ENCODE data around the gene ZFHX3.

ZFHX3 gene

GRCh38 chr16:72850021-72850420 is 197.9 kb downstream of the ZFHX3 start:
- no peak for ATAC-seq (replicated peaks)
- Mint-ChIP-seq H3K27ac (no peak overlapping the region), H3K4me3 (no peak overlapping the region), H3K4me1 (peaks cover 21 to 34% of the 10 kb centered on the region in 2 donors), H3K36me3 (peaks cover 0 to 2% of the 10 kb centered on the region in 2 donors), H3K27me3 (peaks cover 19 to 35% of the 10 kb centered on the region in 2 donors), H3K9me3 (no peaks in the 10 kb centered on the region)
- DNase-seq, result no peak

- no peak overlapping the region for H3K27ac Mint-ChIP-seq
Observed at GRCh38 chr16:72848759-72849664, 198.9 kb downstream of the ZFHX3 start.

GRCh38 chr16:72848028-72848400 is 199.9 kb downstream of the ZFHX3 start:
- Mint-ChIP-seq H3K4me1 (peaks cover 16 to 32% of the 10 kb centered on the region in 2 donors), H3K36me3 (peaks cover 0 to 2% of the 10 kb centered on the region in 2 donors), H3K27ac (no peak overlapping the region), H3K9me3 (no peaks in the 10 kb centered on the region), H3K27me3 (peaks cover 27 to 35% of the 10 kb centered on the region in 2 donors), H3K4me3 (no peak overlapping the region)
- DNase-seq (no peak), ATAC-seq (replicated peaks) (no peak)

More at GRCh38 chr16:72848759-72849664, 198.9 kb downstream of the ZFHX3 start:
- peaks cover 21 to 40% of the 10 kb centered on the region in 2 donors for H3K4me1 Mint-ChIP-seq
- no peak for ATAC-seq (replicated peaks)
- H3K36me3 Mint-ChIP-seq, result peaks cover 0 to 2% of the 10 kb centered on the region in 2 donors
- no peaks in the 10 kb centered on the region for H3K9me3 Mint-ChIP-seq
- no peak for DNase-seq
- H3K27me3 Mint-ChIP-seq, result peaks cover 23 to 35% of the 10 kb centered on the region in 2 donors
- H3K4me3 Mint-ChIP-seq, result no peak overlapping the region

- ATAC-seq (replicated peaks), result peak; percentile 76 to 78
- peaks cover 27 to 41% of the 10 kb centered on the region in 2 donors for H3K27me3 Mint-ChIP-seq
- no peaks in the 10 kb centered on the region for H3K9me3 Mint-ChIP-seq
- peaks cover 0 to 2% of the 10 kb centered on the region in 2 donors for H3K36me3 Mint-ChIP-seq
- peaks cover 16 to 31% of the 10 kb centered on the region in 2 donors for H3K4me1 Mint-ChIP-seq
- H3K4me3 Mint-ChIP-seq, result no peak overlapping the region
- DNase-seq, result peak; percentile 6
- H3K27ac Mint-ChIP-seq, result no peak overlapping the region
Observed at GRCh38 chr16:72847187-72848027, 200.5 kb downstream of the ZFHX3 start.

- Mint-ChIP-seq H3K36me3 (peaks cover 0 to 2% of the 10 kb centered on the region in 2 donors), H3K4me1 (peaks cover 16 to 31% of the 10 kb centered on the region in 2 donors), H3K4me3 (no peak overlapping the region), H3K27me3 (peaks cover 27 to 45% of the 10 kb centered on the region in 2 donors), H3K9me3 (no peaks in the 10 kb centered on the region), H3K27ac (no peak overlapping the region)
- DNase-seq, result no peak
- ATAC-seq (replicated peaks), result no peak
Observed at GRCh38 chr16:72846594-72846993, 201.3 kb downstream of the ZFHX3 start.

- DNase-seq (no peak), ATAC-seq (replicated peaks) (no peak)
- H3K9me3 Mint-ChIP-seq, result no peaks in the 10 kb centered on the region
- peaks cover 20 to 32% of the 10 kb centered on the region in 2 donors for H3K4me1 Mint-ChIP-seq
- no peak overlapping the region for H3K4me3 Mint-ChIP-seq
- H3K36me3 Mint-ChIP-seq, result peaks cover 0 to 2% of the 10 kb centered on the region in 2 donors
- H3K27ac Mint-ChIP-seq, result no peak overlapping the region
- H3K27me3 Mint-ChIP-seq, result peaks cover 27 to 45% of the 10 kb centered on the region in 2 donors
Observed at GRCh38 chr16:72845322-72846020, 202.5 kb downstream of the ZFHX3 start.

GRCh38 chr16:72844225-72844920 is 203.6 kb downstream of the ZFHX3 start:
- ATAC-seq (replicated peaks) (peak; percentile 51 to 56), DNase-seq (no peak)
- peaks cover 0 to 2% of the 10 kb centered on the region in 2 donors for H3K36me3 Mint-ChIP-seq
- no peaks in the 10 kb centered on the region for H3K9me3 Mint-ChIP-seq
- peaks cover 22 to 37% of the 10 kb centered on the region in 2 donors for H3K4me1 Mint-ChIP-seq
- peak overlapping the region in 1 of 2 donors; percentile 12 for H3K4me3 Mint-ChIP-seq
- H3K27me3 Mint-ChIP-seq, result peaks cover 23 to 45% of the 10 kb centered on the region in 2 donors
- peak overlapping the region; percentile 27 for H3K27ac Mint-ChIP-seq

GRCh38 chr16:72841506-72841905 is 206.4 kb downstream of the ZFHX3 start:
- Mint-ChIP-seq H3K36me3 (peaks cover 0 to 2% of the 10 kb centered on the region in 2 donors), H3K27ac (no peak overlapping the region)

GRCh38 chr16:72840631-72841381 is 207.1 kb downstream of the ZFHX3 start:
- DNase-seq (no peak), ATAC-seq (replicated peaks) (peak; percentile 63 to 73)
- H3K27me3 Mint-ChIP-seq, result peaks cover 13 to 16% of the 10 kb centered on the region in 2 donors
- no peaks in the 10 kb centered on the region for H3K9me3 Mint-ChIP-seq
- H3K4me3 Mint-ChIP-seq, result no peak overlapping the region
- no peaks in the 10 kb centered on the region for H3K36me3 Mint-ChIP-seq
- H3K4me1 Mint-ChIP-seq, result peaks cover 16 to 24% of the 10 kb centered on the region in 2 donors
- no peak overlapping the region for H3K27ac Mint-ChIP-seq

More at GRCh38 chr16:72841506-72841905, 206.4 kb downstream of the ZFHX3 start:
- peaks cover 20 to 31% of the 10 kb centered on the region in 2 donors for H3K4me1 Mint-ChIP-seq
- DNase-seq (no peak), ATAC-seq (replicated peaks) (no peak)
- peaks cover 19 to 23% of the 10 kb centered on the region in 2 donors for H3K27me3 Mint-ChIP-seq
- no peaks in the 10 kb centered on the region for H3K9me3 Mint-ChIP-seq
- no peak overlapping the region for H3K4me3 Mint-ChIP-seq

- H3K27ac Mint-ChIP-seq, result no peak overlapping the region
- H3K27me3 Mint-ChIP-seq, result peaks cover 4 to 10% of the 10 kb centered on the region in 2 donors
- DNase-seq, result no peak
- no peaks in the 10 kb centered on the region for H3K9me3 Mint-ChIP-seq
- ATAC-seq (replicated peaks), result no peak
- no peak overlapping the region for H3K4me3 Mint-ChIP-seq
- H3K4me1 Mint-ChIP-seq, result peaks cover 6 to 14% of the 10 kb centered on the region in 2 donors
- no peaks in the 10 kb centered on the region for H3K36me3 Mint-ChIP-seq
Observed at GRCh38 chr16:72838951-72839350, 209.0 kb downstream of the ZFHX3 start.

GRCh38 chr16:72838586-72838910 is 209.4 kb downstream of the ZFHX3 start:
- H3K9me3 Mint-ChIP-seq, result no peaks in the 10 kb centered on the region
- H3K27ac Mint-ChIP-seq, result no peak overlapping the region
- DNase-seq, result no peak
- ATAC-seq (replicated peaks), result no peak
- H3K4me1 Mint-ChIP-seq, result peaks cover 6 to 12% of the 10 kb centered on the region in 2 donors
- no peak overlapping the region for H3K4me3 Mint-ChIP-seq
- H3K36me3 Mint-ChIP-seq, result no peaks in the 10 kb centered on the region
- H3K27me3 Mint-ChIP-seq, result peaks cover 0 to 10% of the 10 kb centered on the region in 2 donors

- ATAC-seq (replicated peaks), result no peak
- peaks cover 0 to 10% of the 10 kb centered on the region in 2 donors for H3K27me3 Mint-ChIP-seq
- no peak for DNase-seq
Observed at GRCh38 chr16:72837846-72838585, 209.9 kb downstream of the ZFHX3 start.

More at GRCh38 chr16:72837846-72838585, 209.9 kb downstream of the ZFHX3 start:
- Mint-ChIP-seq H3K9me3 (no peaks in the 10 kb centered on the region), H3K4me3 (no peak overlapping the region), H3K27ac (no peak overlapping the region), H3K36me3 (no peaks in the 10 kb centered on the region), H3K4me1 (peaks cover 6 to 12% of the 10 kb centered on the region in 2 donors)
